ENCODE data around the gene CCDC51.
"Not testable (repeated sequence)": the region's sequence is repeated elsewhere in the genome, so short reads cannot be mapped to it uniquely, and the experiment has no call there.

The CCDC51 gene

GRCh38 chr3:48465237-48465530, 25.3 kb upstream of the CCDC51 start:
- TF ChIP-seq CTCF (conservative IDR thresholded peaks at IDR 0.05; ENCODE audit: low read depth, low read length) = no peak
- no peak for DNase-seq (ENCODE audit: low read depth)
- H3K4me3 ChIP-seq (ENCODE audit: low read depth, low read length) = no peak overlapping the region

- no peak overlapping the region for H3K4me3 ChIP-seq (ENCODE audit: low read depth, low read length)
- no peak for TF ChIP-seq CTCF (conservative IDR thresholded peaks at IDR 0.05; ENCODE audit: low read depth, low read length)
- DNase-seq (ENCODE audit: low read depth) = no peak
Observed at GRCh38 chr3:48464713-48465221, 24.8 kb upstream of the CCDC51 start.

- no peak for TF ChIP-seq CTCF (conservative IDR thresholded peaks at IDR 0.05; ENCODE audit: low read depth, low read length)
- DNase-seq (ENCODE audit: low read depth) = no peak
- H3K4me3 ChIP-seq (ENCODE audit: low read depth, low read length) = no peak overlapping the region
Observed at GRCh38 chr3:48463703-48464102, 23.8 kb upstream of the CCDC51 start.

- not testable (repeated sequence) for H3K4me3 ChIP-seq (ENCODE audit: low read depth, low read length); DNase-seq (ENCODE audit: low read depth)
Observed at GRCh38 chr3:48461767-48462166, 21.8 kb upstream of the CCDC51 start.

- H3K4me3 ChIP-seq (ENCODE audit: low read depth, low read length) = no peak overlapping the region
- no peak for TF ChIP-seq CTCF (conservative IDR thresholded peaks at IDR 0.05; ENCODE audit: low read depth, low read length)
- no peak for DNase-seq (ENCODE audit: low read depth)
Observed at GRCh38 chr3:48460517-48460902, 20.6 kb upstream of the CCDC51 start.

- no peak for TF ChIP-seq CTCF (conservative IDR thresholded peaks at IDR 0.05; ENCODE audit: low read depth, low read length)
- no peak overlapping the region for H3K4me3 ChIP-seq (ENCODE audit: low read depth, low read length)
- no peak for DNase-seq (ENCODE audit: low read depth)
Observed at GRCh38 chr3:48459773-48460516, 20.0 kb upstream of the CCDC51 start.

GRCh38 chr3:48459331-48459730, 19.4 kb upstream of the CCDC51 start:
- no peak for DNase-seq (ENCODE audit: low read depth)
- TF ChIP-seq CTCF (conservative IDR thresholded peaks at IDR 0.05; ENCODE audit: low read depth, low read length) = no peak
- H3K4me3 ChIP-seq (ENCODE audit: low read depth, low read length) = no peak overlapping the region

All from choroid plexus epithelial cell (primary cell).